ENCODE data around the gene NR2F6. TPM values are rescaled to one million over a fixed set of nuclear protein-coding genes. Genes with fewer than 3 reads are reported as not detected.

The NR2F6 gene
- total RNA-seq = 122 and 131 TPM in 2 replicates

- no peak for DNase-seq (ENCODE audit: low read depth)
- no peak for TF ChIP-seq CTCF (conservative IDR thresholded peaks at IDR 0.05; ENCODE audit: low read depth, low read length)
- peak within 1 kb of the TSS; percentile 73 for H3K4me3 ChIP-seq (ENCODE audit: low read depth, low read length)
These were observed at the start of gene NR2F6 for GRCh38 chr19:17245535-17245984. Gene NR2F6, minus strand, starts transcription at chr19:17245919. Its CDS starts 699 bp downstream, at chr19:17245220.

- no peak overlapping the region for H3K4me3 ChIP-seq (ENCODE audit: low read depth, low read length)
- no peak for DNase-seq (ENCODE audit: low read depth)
- no peak for TF ChIP-seq CTCF (conservative IDR thresholded peaks at IDR 0.05; ENCODE audit: low read depth, low read length)
These were observed 48.6 kb upstream of the NR2F6 start for GRCh38 chr19:17294051-17294891.

- no peak overlapping the region for H3K4me3 ChIP-seq (ENCODE audit: low read depth, low read length)
- TF ChIP-seq CTCF (conservative IDR thresholded peaks at IDR 0.05; ENCODE audit: low read depth, low read length) = no peak
- DNase-seq (ENCODE audit: low read depth) = no peak
These were observed 47.9 kb upstream of the NR2F6 start for GRCh38 chr19:17293605-17294004.

- DNase-seq (ENCODE audit: low read depth) = no peak
- TF ChIP-seq CTCF (conservative IDR thresholded peaks at IDR 0.05; ENCODE audit: low read depth, low read length) = peak; percentile 62
- H3K4me3 ChIP-seq (ENCODE audit: low read depth, low read length) = peak overlapping the region; percentile 41
These were observed 46.8 kb upstream of the NR2F6 start for GRCh38 chr19:17292301-17293074.

- peak overlapping the region; percentile 21 for H3K4me3 ChIP-seq (ENCODE audit: low read depth, low read length)
- no peak for TF ChIP-seq CTCF (conservative IDR thresholded peaks at IDR 0.05; ENCODE audit: low read depth, low read length)
- DNase-seq (ENCODE audit: low read depth) = no peak
These were observed 43.8 kb upstream of the NR2F6 start for GRCh38 chr19:17289489-17289888.

- no peak overlapping the region for H3K4me3 ChIP-seq (ENCODE audit: low read depth, low read length)
- no peak for DNase-seq (ENCODE audit: low read depth)
- no peak for TF ChIP-seq CTCF (conservative IDR thresholded peaks at IDR 0.05; ENCODE audit: low read depth, low read length)
These were observed 41.0 kb upstream of the NR2F6 start for GRCh38 chr19:17286752-17287151.
